Fibroblast of lung (primary cell): Measurements from ENCODE around the gene TERT. TPM values are rescaled to one million over a fixed set of nuclear protein-coding genes. Genes with fewer than 3 reads are reported as not detected.

ENCODE experiments used
- DNase-seq, 2 donors: peaks; one replicate each; pipeline versions ENCODE4 v3.0.0 to v3.0.0-alpha.2; 2010; ENCODE audit warnings: low read depth in 2 of 2
- H2AFZ ChIP-seq: 2 replicates; pipeline ENCODE4 v1.5.1; 2012; ENCODE audit warnings: low read length, control low read depth, inconsistent platforms
- H3K27ac ChIP-seq: 2 replicates; pipeline ENCODE4 v1.5.1; 2011; ENCODE audit warnings: low read length, control low read depth; ENCODE audit not compliant: insufficient read depth
- H3K27me3 ChIP-seq: 2 replicates; pipeline ENCODE4 v1.5.1; 2011; ENCODE audit warnings: mild to moderate bottlenecking, low read length; ENCODE audit not compliant: control insufficient read depth, insufficient read depth
- H3K36me3 ChIP-seq: 2 replicates; pipeline ENCODE4 v1.5.1; 2011; ENCODE audit warnings: low read length; ENCODE audit not compliant: control insufficient read depth, insufficient read depth
- H3K4me1 ChIP-seq: 2 replicates; pipeline ENCODE4 v1.5.1; 2011; ENCODE audit warnings: low read length; ENCODE audit not compliant: control insufficient read depth, insufficient read depth; ENCODE audit errors: extremely low read depth
- H3K4me2 ChIP-seq: 2 replicates; pipeline ENCODE4 v1.5.1; 2011; ENCODE audit warnings: low read length, control low read depth; ENCODE audit not compliant: insufficient read depth; ENCODE audit errors: extremely low read depth
- H3K4me3 ChIP-seq, 4 experiments: fragments of 200-600 bp in 1 of 4; sonication (generic) in 1 of 4; replicated peaks in 1 of 4; 2 replicates each; pipeline ENCODE4 v1.5.1; 2011 to 2016; ENCODE audit warnings: low read length in 4 of 4, low read depth in 3 of 4, mild to moderate bottlenecking in 3 of 4, control low read depth in 2 of 4, inconsistent platforms in 1 of 4, mixed read lengths in 1 of 4; ENCODE audit not compliant: insufficient read depth in 1 of 4; ENCODE audit errors: control extremely low read depth in 1 of 4
- H3K79me2 ChIP-seq: 2 replicates; pipeline ENCODE4 v1.5.1; 2012; ENCODE audit warnings: mild to moderate bottlenecking, low read length, inconsistent platforms; ENCODE audit not compliant: control insufficient read depth, insufficient read depth
- H3K9ac ChIP-seq: 2 replicates; pipeline ENCODE4 v1.5.1; 2011; ENCODE audit warnings: mild to moderate bottlenecking, low read length, control low read depth; ENCODE audit not compliant: insufficient read depth
- H3K9me3 ChIP-seq: 2 replicates; pipeline ENCODE4 v1.5.1; 2012; ENCODE audit warnings: low read depth, low read length; ENCODE audit not compliant: control insufficient read depth, insufficient read depth
- H4K20me1 ChIP-seq: 2 replicates; pipeline ENCODE4 v1.5.1; 2011; ENCODE audit warnings: low read length; ENCODE audit not compliant: control insufficient read depth, insufficient read depth; ENCODE audit errors: extremely low read depth
- CTCF ChIP-seq, 2 donors: IDR thresholded peaks in 1 of 2; conservative IDR thresholded peaks in 1 of 2; 1 replicate in 1 of 2; 2 replicates in 1 of 2; pipeline ENCODE4 v1.5.1; 2011 to 2012; ENCODE audit warnings: low read length in 2 of 2, control low read depth in 1 of 2, inconsistent platforms in 1 of 2, low read depth in 1 of 2, mild to moderate bottlenecking in 1 of 2
- EZH2 ChIP-seq: IDR thresholded peaks from 2 replicates; pipeline ENCODE4 v1.5.1; 2012; ENCODE audit warnings: low read length, control low read depth, mild to moderate bottlenecking; ENCODE audit errors: missing control alignments
- polyA plus RNA-seq, 2 donors: library from polyadenylated mRNA; depleted of rRNA in 1 of 2; stranded (reverse) in 1 of 2; unstranded in 1 of 2; fragments of >200 nt; gene quantifications; 2 replicates each; pipeline ENCODE4 v1.2.1, GENCODE V29; 2011 to 2012; ENCODE audit warnings: missing spikeins in 1 of 2
- total RNA-seq: library from RNA; depleted of rRNA; stranded (reverse); fragments of >200 nt; gene quantifications from 2 replicates; pipeline ENCODE4 v1.2.1, GENCODE V29; 2014

Gene TERT
- total and polyA plus RNA-seq, 2 donors (not counting 1 experiment from before 2014, with no cell fraction given): not detected

GRCh38 chr5:1219098-1219767 lies 75.6 kb downstream of the TERT start:
- Histone ChIP-seq H3K9me3 (peaks cover 7% of the 10 kb centered on the region), H3K36me3 (no peaks in the 10 kb centered on the region), H3K9ac (no peak overlapping the region), H2AFZ (no peak overlapping the region), H4K20me1 (no peaks in the 10 kb centered on the region), H3K27me3 (no peaks in the 10 kb centered on the region), H3K4me3 (no peak overlapping the region), H3K4me1 (no peaks in the 10 kb centered on the region), H3K27ac (no peak overlapping the region), H3K4me2 (no peak overlapping the region), H3K79me2 (no peaks in the 10 kb centered on the region)
- TF ChIP-seq EZH2 (no peak), CTCF (conservative IDR thresholded peaks at IDR 0.05 in 1 of 2, IDR thresholded peaks at IDR 0.05 in 1 of 2; ENCODE audit: low read depth in 1 of 2, low read length in 2 of 2) (no peak)
- DNase-seq: no peak

- no peaks in the 10 kb centered on the region for H3K79me2 ChIP-seq
- no peak overlapping the region for H2AFZ ChIP-seq
- no peak for DNase-seq
- TF ChIP-seq EZH2: no peak
- no peak for TF ChIP-seq CTCF (conservative IDR thresholded peaks at IDR 0.05 in 1 of 2, IDR thresholded peaks at IDR 0.05 in 1 of 2; ENCODE audit: low read depth in 1 of 2, low read length in 2 of 2)
- H3K4me2 ChIP-seq: no peak overlapping the region
- no peaks in the 10 kb centered on the region for H3K36me3 ChIP-seq
- H3K4me3 ChIP-seq: no peak overlapping the region
- no peaks in the 10 kb centered on the region for H3K4me1 ChIP-seq
- H3K9me3 ChIP-seq: peaks cover 7% of the 10 kb centered on the region
- H3K9ac ChIP-seq: no peak overlapping the region
- no peaks in the 10 kb centered on the region for H3K27me3 ChIP-seq
- H3K27ac ChIP-seq: no peak overlapping the region
- no peaks in the 10 kb centered on the region for H4K20me1 ChIP-seq
Observed at GRCh38 chr5:1218351-1219080, 76.4 kb downstream of the TERT start.

GRCh38 chr5:1217596-1218206 lies 77.2 kb downstream of the TERT start:
- Histone ChIP-seq H3K36me3 (no peaks in the 10 kb centered on the region), H3K79me2 (no peaks in the 10 kb centered on the region), H2AFZ (no peak overlapping the region), H3K9ac (no peak overlapping the region), H3K4me2 (no peak overlapping the region), H3K27ac (no peak overlapping the region), H4K20me1 (no peaks in the 10 kb centered on the region), H3K9me3 (peaks cover 7% of the 10 kb centered on the region), H3K27me3 (no peaks in the 10 kb centered on the region), H3K4me3 (no peak overlapping the region), H3K4me1 (no peaks in the 10 kb centered on the region)
- TF ChIP-seq EZH2 (no peak), CTCF (conservative IDR thresholded peaks at IDR 0.05 in 1 of 2, IDR thresholded peaks at IDR 0.05 in 1 of 2; ENCODE audit: low read depth in 1 of 2, low read length in 2 of 2) (no peak)
- no peak for DNase-seq
